Cardiac muscle cell (in vitro differentiated cells and primary cell): Measurements from ENCODE around the gene STOX1. TPM values are rescaled to one million over a fixed set of nuclear protein-coding genes. Genes with fewer than 3 reads are reported as not detected.

ENCODE experiments used
- DNase-seq, 2 donors: peaks; one replicate each; pipeline versions ENCODE4 v3.0.0 to v3.0.0-alpha.2; 2010 to 2017; ENCODE audit warnings: low read depth in 1 of 2, low spot score in 1 of 2
- H3K27ac ChIP-seq: fragments of 200-600 bp; sonication (generic); 2 replicates; pipeline ENCODE4 v1.5.1; 2016
- H3K27me3 ChIP-seq: fragments of 200-600 bp; sonication (generic); 2 replicates; pipeline ENCODE4 v1.6.0; 2016; ENCODE audit warnings: control low read depth
- H3K36me3 ChIP-seq: fragments of 200-600 bp; sonication (generic); 2 replicates; pipeline ENCODE4 v1.5.1; 2016; ENCODE audit warnings: control low read depth
- H3K4me1 ChIP-seq: fragments of 200-600 bp; sonication (generic); 2 replicates; pipeline ENCODE4 v1.8.1; 2017; ENCODE audit warnings: low read depth, mild to moderate bottlenecking, mixed run types
- H3K4me3 ChIP-seq: fragments of 200-600 bp; sonication (generic); 2 replicates; pipeline ENCODE4 v1.5.1; 2016; ENCODE audit warnings: mild to moderate bottlenecking
- H3K9me3 ChIP-seq: fragments of 200-600 bp; sonication (generic); 2 replicates; pipeline ENCODE4 v1.5.1; 2017; ENCODE audit warnings: low read depth, mild to moderate bottlenecking, control low read depth
- CTCF ChIP-seq: IDR thresholded peaks from 2 replicates; pipeline ENCODE4 v1.5.1; 2012; ENCODE audit warnings: low read depth, mild to moderate bottlenecking, low read length
- polyA plus RNA-seq: library from polyadenylated mRNA; unstranded; fragments of >200 nt; fragmentation: Nextera tagmentation; extraction: Ambion mirVana; gene quantifications from 2 replicates; pipeline ENCODE4 v1.2.1, GENCODE V29; 2016
- total RNA-seq: library from RNA; depleted of rRNA; stranded (reverse); fragments of >200 nt; gene quantifications from 2 replicates; pipeline ENCODE4 v1.2.3, GENCODE V29; 2016

The STOX1 gene
- total and polyA plus RNA-seq, 2 experiments from 2014 or later: 6.0 to 6.7 TPM

- no peak for TF ChIP-seq CTCF
- no peaks in the 10 kb centered on the region for H3K27me3 ChIP-seq
- H3K4me3 ChIP-seq: no peak overlapping the region
- H3K36me3 ChIP-seq: no peaks in the 10 kb centered on the region
- H3K9me3 ChIP-seq: no peaks in the 10 kb centered on the region
- H3K4me1 ChIP-seq: peaks cover 28% of the 10 kb centered on the region
- no peak overlapping the region for H3K27ac ChIP-seq
- DNase-seq: no peak
Observed at GRCh38 chr10:68879628-68880027, 52.3 kb downstream of the STOX1 start.

DNA sequence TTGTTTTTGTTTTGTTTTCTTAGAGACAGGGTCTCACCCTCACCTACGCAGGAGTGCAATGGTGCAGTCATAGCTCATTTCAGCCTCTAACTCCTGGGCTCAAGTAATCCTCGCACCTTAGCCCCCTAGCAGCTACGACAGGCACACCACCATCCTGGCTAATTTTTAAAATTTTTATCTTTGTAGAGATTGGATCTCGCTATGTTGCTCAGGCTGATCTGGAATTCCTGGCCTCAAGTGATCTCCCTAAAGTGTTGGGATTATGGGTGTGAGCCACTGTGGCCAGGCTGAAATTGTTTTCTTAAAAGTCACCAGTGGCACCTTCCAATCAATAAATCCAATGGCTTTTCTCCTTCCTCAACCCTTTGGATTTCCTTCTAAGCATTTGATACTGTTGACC is 52.9 kb downstream of the STOX1 start:
- no peak for TF ChIP-seq CTCF
- no peak for DNase-seq
- Histone ChIP-seq H3K27ac (no peak overlapping the region), H3K4me3 (no peak overlapping the region), H3K4me1 (peaks cover 28% of the 10 kb centered on the region), H3K27me3 (no peaks in the 10 kb centered on the region), H3K9me3 (no peaks in the 10 kb centered on the region), H3K36me3 (no peaks in the 10 kb centered on the region)

GRCh38 chr10:68895041-68895440 is 67.7 kb downstream of the STOX1 start:
- Histone ChIP-seq H3K27ac (no peak overlapping the region), H3K4me3 (no peak overlapping the region), H3K4me1 (peaks cover 2% of the 10 kb centered on the region), H3K9me3 (no peaks in the 10 kb centered on the region), H3K36me3 (no peaks in the 10 kb centered on the region), H3K27me3 (no peaks in the 10 kb centered on the region)
- no peak for TF ChIP-seq CTCF
- no peak for DNase-seq

DNA sequence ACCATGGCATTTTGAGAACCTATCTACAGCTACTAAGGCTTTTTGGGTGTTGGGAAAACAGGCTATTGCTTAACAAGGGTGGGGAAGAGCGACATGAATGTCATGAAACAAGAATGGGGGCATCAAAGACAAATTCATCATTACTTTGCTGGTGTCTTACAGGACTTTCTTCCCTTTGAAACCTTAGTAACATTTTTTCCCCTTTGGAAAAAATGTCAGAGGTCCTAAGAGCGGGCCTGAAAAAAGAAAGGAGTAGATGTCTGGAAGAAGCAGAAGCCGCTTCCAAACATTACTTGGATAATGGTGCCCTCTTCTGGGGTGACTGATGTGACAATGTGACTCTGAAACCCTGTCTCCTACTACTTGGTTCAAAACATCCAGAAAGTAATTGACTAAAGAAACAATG is 70.0 kb downstream of the STOX1 start:
- TF ChIP-seq CTCF: peak; percentile 38

DNA sequence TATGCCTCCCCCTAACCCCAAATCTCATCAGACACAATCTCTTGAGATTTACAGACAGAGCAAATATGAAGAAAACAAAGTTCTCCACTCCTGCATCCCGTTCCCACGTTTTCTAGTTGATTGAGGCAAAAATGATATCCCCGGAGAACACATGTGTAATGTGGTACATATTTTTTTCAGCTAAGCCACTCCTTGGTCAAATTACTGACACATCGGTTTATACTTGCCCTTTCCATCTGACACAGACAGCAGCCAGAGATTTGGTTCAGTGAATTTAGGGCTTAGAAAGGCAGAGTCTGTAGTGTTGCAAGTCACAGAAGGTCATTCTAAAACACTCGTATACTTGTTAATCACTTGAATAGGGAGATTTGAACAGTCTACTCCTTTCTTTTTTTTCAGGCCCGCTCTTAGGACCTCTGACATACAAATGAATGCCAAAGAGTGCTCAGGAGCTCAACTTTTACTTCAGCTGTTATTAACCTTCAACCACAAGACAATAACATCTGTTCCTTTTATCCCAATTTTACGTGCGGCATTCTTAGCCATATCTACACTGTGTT is 71.9 kb downstream of the STOX1 start:
- H3K4me1 ChIP-seq: peaks cover 12% of the 10 kb centered on the region
- H3K36me3 ChIP-seq: no peaks in the 10 kb centered on the region
- H3K9me3 ChIP-seq: no peaks in the 10 kb centered on the region
- DNase-seq: no peak
- no peak overlapping the region for H3K4me3 ChIP-seq
- H3K27ac ChIP-seq: peak overlapping the region; percentile 98
- H3K27me3 ChIP-seq: no peaks in the 10 kb centered on the region
- no peak for TF ChIP-seq CTCF

More for the DNA sequence above, 70.0 kb downstream of the STOX1 start:
- Histone ChIP-seq H3K36me3 (no peaks in the 10 kb centered on the region), H3K4me1 (peaks cover 8% of the 10 kb centered on the region), H3K27ac (peak overlapping the region; percentile 54), H3K27me3 (no peaks in the 10 kb centered on the region), H3K4me3 (no peak overlapping the region), H3K9me3 (no peaks in the 10 kb centered on the region)
- DNase-seq: peak; percentile 76 to 85
